ENCODE results near the gene AOPEP.

AOPEP gene

DNA sequence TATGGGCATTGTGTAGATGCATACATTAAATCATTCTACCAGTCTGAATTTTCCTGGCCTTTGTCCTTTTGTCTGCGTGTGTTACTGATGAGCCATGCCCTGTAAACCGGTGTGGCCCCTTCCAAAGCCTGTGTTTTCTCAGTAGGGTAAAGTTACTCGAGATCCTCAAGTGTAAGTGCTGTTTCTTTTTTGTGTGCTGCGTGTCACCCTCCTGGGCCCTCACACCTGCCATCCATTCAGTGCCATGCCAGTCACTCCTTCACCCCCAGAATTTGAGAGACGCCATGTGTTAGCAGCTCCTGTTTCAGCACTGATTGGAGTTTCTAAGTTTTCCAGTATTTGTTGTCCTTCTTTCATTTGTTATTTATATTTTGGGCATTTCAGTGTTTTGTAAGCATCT is 302.8 kb downstream of the AOPEP start:
- Histone ChIP-seq H3K27me3 (ENCODE audit: control insufficient read depth, low read length) (no peaks in the 10 kb centered on the region), H3F3A (ENCODE audit: control insufficient read depth, insufficient read depth) (no peaks in the 10 kb centered on the region), H3K4me3 (ENCODE audit: low read length) (no peak overlapping the region), H4K20me1 (ENCODE audit: control insufficient read depth, insufficient read depth, low read depth, low read length) (no peaks in the 10 kb centered on the region), H3K4me2 (ENCODE audit: low read length) (no peak overlapping the region), H3K9me2 (replicated peaks; ENCODE audit: control insufficient read depth, low read length) (no peaks in the 10 kb centered on the region), H3K4me1 (ENCODE audit: control insufficient read depth, low read length) (no peaks in the 10 kb centered on the region), H3K79me2 (ENCODE audit: control insufficient read depth, low read length) (no peaks in the 10 kb centered on the region), H3K9me3 (ENCODE audit: control insufficient read depth, insufficient read depth, low read length) (no peaks in the 10 kb centered on the region), H3K27ac (ENCODE audit: low read depth, low read length) (no peak overlapping the region), H3K36me3 (ENCODE audit: control insufficient read depth, low read length) (no peaks in the 10 kb centered on the region)
- TF ChIP-seq EZH2phosphoT487 (IDR thresholded peaks at IDR 0.05; ENCODE audit: borderline replicate concordance, low read length) = no peak
- TF ChIP-seq, protein P1, sequence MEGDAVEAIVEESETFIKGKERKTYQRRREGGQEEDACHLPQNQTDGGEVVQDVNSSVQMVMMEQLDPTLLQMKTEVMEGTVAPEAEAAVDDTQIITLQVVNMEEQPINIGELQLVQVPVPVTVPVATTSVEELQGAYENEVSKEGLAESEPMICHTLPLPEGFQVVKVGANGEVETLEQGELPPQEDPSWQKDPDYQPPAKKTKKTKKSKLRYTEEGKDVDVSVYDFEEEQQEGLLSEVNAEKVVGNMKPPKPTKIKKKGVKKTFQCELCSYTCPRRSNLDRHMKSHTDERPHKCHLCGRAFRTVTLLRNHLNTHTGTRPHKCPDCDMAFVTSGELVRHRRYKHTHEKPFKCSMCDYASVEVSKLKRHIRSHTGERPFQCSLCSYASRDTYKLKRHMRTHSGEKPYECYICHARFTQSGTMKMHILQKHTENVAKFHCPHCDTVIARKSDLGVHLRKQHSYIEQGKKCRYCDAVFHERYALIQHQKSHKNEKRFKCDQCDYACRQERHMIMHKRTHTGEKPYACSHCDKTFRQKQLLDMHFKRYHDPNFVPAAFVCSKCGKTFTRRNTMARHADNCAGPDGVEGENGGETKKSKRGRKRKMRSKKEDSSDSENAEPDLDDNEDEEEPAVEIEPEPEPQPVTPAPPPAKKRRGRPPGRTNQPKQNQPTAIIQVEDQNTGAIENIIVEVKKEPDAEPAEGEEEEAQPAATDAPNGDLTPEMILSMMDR (IDR thresholded peaks at IDR 0.05; ENCODE audit: low read depth, low read length, poor library complexity, severe bottlenecking) = no peak

DNA sequence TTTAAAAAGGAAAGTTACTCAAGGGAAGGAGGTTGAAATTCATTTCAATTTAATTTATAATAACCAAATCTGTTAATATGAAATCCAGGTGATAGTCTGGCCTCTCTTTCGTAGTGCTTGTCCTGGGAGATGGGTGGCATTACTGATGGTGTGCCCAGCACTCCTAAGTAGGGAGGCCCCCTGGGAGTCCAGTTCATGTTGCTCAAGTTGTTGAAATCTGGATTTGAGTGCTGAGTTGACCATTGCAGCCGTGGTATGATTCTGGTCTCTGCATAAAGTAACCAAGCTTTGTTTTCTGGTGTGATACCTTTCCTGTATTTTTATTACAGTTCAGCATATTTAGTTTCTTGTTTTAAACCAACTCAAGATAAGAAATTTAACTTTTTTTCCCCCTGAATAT is 303.2 kb downstream of the AOPEP start:
- no peak for TF ChIP-seq EZH2phosphoT487 (IDR thresholded peaks at IDR 0.05; ENCODE audit: borderline replicate concordance, low read length)
- TF ChIP-seq, protein P1 (IDR thresholded peaks at IDR 0.05; ENCODE audit: low read depth, low read length, poor library complexity, severe bottlenecking) = no peak
- H3K79me2 ChIP-seq (ENCODE audit: control insufficient read depth, low read length) = no peaks in the 10 kb centered on the region
- no peak overlapping the region for H3K27ac ChIP-seq (ENCODE audit: low read depth, low read length)
- no peaks in the 10 kb centered on the region for H3K36me3 ChIP-seq (ENCODE audit: control insufficient read depth, low read length)
- no peaks in the 10 kb centered on the region for H4K20me1 ChIP-seq (ENCODE audit: control insufficient read depth, insufficient read depth, low read depth, low read length)
- H3K4me1 ChIP-seq (ENCODE audit: control insufficient read depth, low read length) = no peaks in the 10 kb centered on the region
- H3K9me2 ChIP-seq (replicated peaks; ENCODE audit: control insufficient read depth, low read length) = no peaks in the 10 kb centered on the region
- H3F3A ChIP-seq (ENCODE audit: control insufficient read depth, insufficient read depth) = no peaks in the 10 kb centered on the region
- H3K4me2 ChIP-seq (ENCODE audit: low read length) = no peak overlapping the region
- H3K4me3 ChIP-seq (ENCODE audit: low read length) = no peak overlapping the region
- H3K9me3 ChIP-seq (ENCODE audit: control insufficient read depth, insufficient read depth, low read length) = no peaks in the 10 kb centered on the region
- no peaks in the 10 kb centered on the region for H3K27me3 ChIP-seq (ENCODE audit: control insufficient read depth, low read length)

DNA sequence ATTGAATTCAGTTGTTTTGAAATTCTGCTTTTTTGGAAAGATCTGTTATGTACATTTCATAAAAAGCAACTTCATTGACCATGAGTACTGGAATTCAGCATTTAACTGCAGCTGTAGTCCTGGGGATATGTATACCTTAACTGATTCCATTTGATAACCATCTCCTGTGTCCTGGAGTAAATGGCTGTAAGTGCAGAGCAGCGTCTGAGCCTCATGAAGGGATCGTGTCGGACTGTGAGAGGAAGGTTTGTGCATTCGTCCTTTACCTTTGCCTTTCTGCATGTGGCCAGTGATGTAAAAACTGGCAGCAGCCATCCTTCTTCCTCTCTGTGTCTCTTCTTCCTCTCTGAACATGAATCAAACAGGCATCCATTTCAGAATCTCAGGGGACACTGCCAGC is 303.8 kb downstream of the AOPEP start:
- Histone ChIP-seq H3K4me2 (ENCODE audit: low read length) (no peak overlapping the region), H3K4me3 (ENCODE audit: low read length) (no peak overlapping the region), H3K27me3 (ENCODE audit: control insufficient read depth, low read length) (no peaks in the 10 kb centered on the region), H3K79me2 (ENCODE audit: control insufficient read depth, low read length) (no peaks in the 10 kb centered on the region), H3K9me3 (ENCODE audit: control insufficient read depth, insufficient read depth, low read length) (no peaks in the 10 kb centered on the region), H4K20me1 (ENCODE audit: control insufficient read depth, insufficient read depth, low read depth, low read length) (no peaks in the 10 kb centered on the region), H3F3A (ENCODE audit: control insufficient read depth, insufficient read depth) (no peaks in the 10 kb centered on the region), H3K4me1 (ENCODE audit: control insufficient read depth, low read length) (no peaks in the 10 kb centered on the region), H3K9me2 (replicated peaks; ENCODE audit: control insufficient read depth, low read length) (no peaks in the 10 kb centered on the region), H3K27ac (ENCODE audit: low read depth, low read length) (no peak overlapping the region), H3K36me3 (ENCODE audit: control insufficient read depth, low read length) (no peaks in the 10 kb centered on the region)
- TF ChIP-seq, protein P1 (IDR thresholded peaks at IDR 0.05; ENCODE audit: low read depth, low read length, poor library complexity, severe bottlenecking) = no peak
- TF ChIP-seq EZH2phosphoT487 (IDR thresholded peaks at IDR 0.05; ENCODE audit: borderline replicate concordance, low read length) = no peak

All from DOHH2 (cell line).